Astrocyte (in vitro differentiated cells and primary cell): ENCODE data around the gene ADGRG6.

Experiments used
- CTCF ChIP-seq: IDR thresholded peaks from 2 replicates; pipeline ENCODE4 v1.5.1; 2011; ENCODE audit warnings: low read depth, mild to moderate bottlenecking, inconsistent platforms, low read length, moderate library complexity; ENCODE audit not compliant: insufficient read depth
- EZH2 ChIP-seq: IDR thresholded peaks from 2 replicates; pipeline ENCODE4 v1.6.1; 2012; ENCODE audit warnings: mild to moderate bottlenecking, low read length, inconsistent platforms; ENCODE audit not compliant: insufficient read depth

GRCh38 chr6:142381181-142381580, 79.4 kb downstream of the ADGRG6 start:
- TF ChIP-seq CTCF = no peak
- no peak for TF ChIP-seq EZH2
